WERI-Rb-1 (cell line): Measurements from ENCODE around the gene PRSS57.
"Not testable (repeated sequence)": the region's sequence is repeated elsewhere in the genome, so short reads cannot be mapped to it uniquely, and the experiment has no call there.

Source experiments
- DNase-seq: peaks from one replicate; pipeline ENCODE4 v3.0.0-alpha.2; 2020
- H3K27ac ChIP-seq: fragments of 250-450 bp; sonication (Bioruptor Pico); 2 replicates; pipeline ENCODE4 v1.5.1; 2020; ENCODE audit warnings: mild to moderate bottlenecking, moderate library complexity
- H3K27me3 ChIP-seq: fragments of 250-450 bp; sonication (Bioruptor Pico); 2 replicates; pipeline ENCODE4 v1.5.1; 2021; ENCODE audit warnings: mild to moderate bottlenecking, low read depth, moderate library complexity; ENCODE audit not compliant: insufficient read depth, severe bottlenecking
- H3K36me3 ChIP-seq: fragments of 250-450 bp; sonication (Bioruptor Pico); 2 replicates; pipeline ENCODE4 v1.5.1; 2020; ENCODE audit warnings: mild to moderate bottlenecking, moderate library complexity
- H3K4me3 ChIP-seq: 2 replicates; pipeline ENCODE4 v1.5.1; 2011; ENCODE audit warnings: low read depth, mild to moderate bottlenecking, control low read depth, low read length
- H3K9me3 ChIP-seq: fragments of 250-450 bp; sonication (Bioruptor Pico); 2 replicates; pipeline ENCODE4 v1.5.1; 2021; ENCODE audit warnings: mild to moderate bottlenecking, moderate library complexity; ENCODE audit not compliant: severe bottlenecking
- TF ChIP-seq, protein P1 (sequence below): IDR thresholded peaks from 2 replicates; pipeline ENCODE4 v1.5.1; 2011; ENCODE audit warnings: low read depth, mild to moderate bottlenecking, control low read depth, inconsistent platforms, low read length

Gene PRSS57

DNA sequence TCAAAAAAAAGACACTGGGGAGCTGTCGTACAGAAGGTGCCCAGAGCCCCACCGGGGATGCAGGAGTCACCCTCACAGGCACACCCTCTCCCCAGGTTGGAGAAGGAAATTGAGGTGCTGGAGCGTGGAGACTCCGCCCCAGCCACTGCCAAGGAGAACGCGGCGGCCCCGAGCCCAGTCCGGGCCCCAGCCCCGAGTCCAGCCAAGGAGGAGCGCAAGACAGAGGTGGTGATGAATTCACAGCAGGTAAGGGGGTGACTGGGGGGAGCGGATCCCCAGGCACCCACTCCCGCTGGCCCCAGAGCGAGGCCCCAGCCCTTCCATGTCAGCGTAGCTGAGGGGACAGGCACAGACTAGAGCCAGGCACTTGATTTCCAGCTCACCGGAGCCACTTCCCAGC is 35.7 kb upstream of the PRSS57 start:
- Histone ChIP-seq H3K4me3 (no peak overlapping the region), H3K9me3 (no peaks in the 10 kb centered on the region), H3K36me3 (peaks cover 62% of the 10 kb centered on the region), H3K27ac (no peak overlapping the region), H3K27me3 (no peaks in the 10 kb centered on the region)
- no peak for DNase-seq
- TF ChIP-seq, protein P1, sequence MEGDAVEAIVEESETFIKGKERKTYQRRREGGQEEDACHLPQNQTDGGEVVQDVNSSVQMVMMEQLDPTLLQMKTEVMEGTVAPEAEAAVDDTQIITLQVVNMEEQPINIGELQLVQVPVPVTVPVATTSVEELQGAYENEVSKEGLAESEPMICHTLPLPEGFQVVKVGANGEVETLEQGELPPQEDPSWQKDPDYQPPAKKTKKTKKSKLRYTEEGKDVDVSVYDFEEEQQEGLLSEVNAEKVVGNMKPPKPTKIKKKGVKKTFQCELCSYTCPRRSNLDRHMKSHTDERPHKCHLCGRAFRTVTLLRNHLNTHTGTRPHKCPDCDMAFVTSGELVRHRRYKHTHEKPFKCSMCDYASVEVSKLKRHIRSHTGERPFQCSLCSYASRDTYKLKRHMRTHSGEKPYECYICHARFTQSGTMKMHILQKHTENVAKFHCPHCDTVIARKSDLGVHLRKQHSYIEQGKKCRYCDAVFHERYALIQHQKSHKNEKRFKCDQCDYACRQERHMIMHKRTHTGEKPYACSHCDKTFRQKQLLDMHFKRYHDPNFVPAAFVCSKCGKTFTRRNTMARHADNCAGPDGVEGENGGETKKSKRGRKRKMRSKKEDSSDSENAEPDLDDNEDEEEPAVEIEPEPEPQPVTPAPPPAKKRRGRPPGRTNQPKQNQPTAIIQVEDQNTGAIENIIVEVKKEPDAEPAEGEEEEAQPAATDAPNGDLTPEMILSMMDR, result no peak

DNA sequence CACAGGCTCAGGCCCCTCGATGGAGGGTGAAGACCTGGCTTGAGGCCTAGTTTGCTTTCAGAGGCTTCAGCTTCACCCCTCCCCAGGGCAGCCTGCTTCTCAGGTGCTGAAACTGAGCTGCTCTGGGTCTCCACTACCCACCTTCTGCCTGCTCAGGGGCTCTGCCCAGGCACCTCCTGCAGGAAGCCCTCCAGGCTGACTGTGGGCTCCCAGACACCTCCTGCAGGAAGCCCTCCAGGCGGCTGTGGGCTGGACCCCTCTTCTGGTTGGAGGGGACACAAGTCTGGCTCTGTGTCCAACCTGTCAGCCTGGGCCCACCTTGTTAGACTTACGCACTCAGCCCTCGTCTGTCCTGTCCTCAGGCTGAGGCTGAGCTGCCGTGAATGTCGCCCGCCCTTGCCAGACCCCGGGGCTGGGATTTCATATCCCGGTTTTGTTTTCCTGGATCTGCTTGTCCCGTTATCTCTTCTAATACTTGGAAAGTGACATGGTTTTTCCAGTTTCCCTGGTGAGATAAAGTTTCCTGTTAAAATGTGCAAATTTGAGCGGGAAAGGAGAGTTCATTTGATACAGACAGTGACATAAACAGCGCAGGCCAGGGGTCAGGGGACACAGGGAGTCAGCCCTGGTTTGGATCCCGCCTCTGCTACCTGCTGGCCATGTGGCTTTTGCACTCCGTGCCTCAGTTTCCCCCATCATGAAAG is 34.9 kb upstream of the PRSS57 start:
- DNase-seq, result no peak
- Histone ChIP-seq H3K36me3 (peaks cover 67% of the 10 kb centered on the region), H3K27ac (no peak overlapping the region), H3K4me3 (no peak overlapping the region), H3K27me3 (no peaks in the 10 kb centered on the region), H3K9me3 (no peaks in the 10 kb centered on the region)
- TF ChIP-seq, protein P1, result no peak

DNA sequence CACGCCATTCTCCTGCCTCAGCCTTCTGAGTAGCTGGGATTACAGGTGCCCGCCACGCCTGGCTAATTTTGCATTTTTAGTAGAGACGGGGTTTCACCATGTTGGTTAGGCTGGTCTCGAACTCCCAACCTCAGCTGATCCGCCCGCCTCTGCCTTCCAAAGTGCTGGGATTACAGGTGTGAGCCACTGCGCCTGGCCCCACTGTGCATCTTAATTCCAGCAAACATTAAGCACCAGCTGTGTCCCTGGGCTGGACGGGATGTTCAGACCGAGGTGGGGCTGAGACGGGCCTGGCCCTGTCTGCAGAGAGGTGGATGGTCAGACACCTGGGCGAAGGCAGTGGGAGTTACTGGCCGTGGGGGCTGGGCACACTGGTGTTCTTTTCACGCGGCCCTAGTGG is 34.3 kb upstream of the PRSS57 start:
- not testable (repeated sequence) for H3K27me3 ChIP-seq, H3K4me3 ChIP-seq, H3K9me3 ChIP-seq, DNase-seq, H3K27ac ChIP-seq
- peaks cover 67% of the 10 kb centered on the region for H3K36me3 ChIP-seq

GRCh38 chr19:728011-728410 is 32.8 kb upstream of the PRSS57 start:
- TF ChIP-seq, protein P1, result no peak
- Histone ChIP-seq H3K27me3 (no peaks in the 10 kb centered on the region), H3K4me3 (no peak overlapping the region), H3K36me3 (peaks cover 57% of the 10 kb centered on the region), H3K27ac (no peak overlapping the region), H3K9me3 (no peaks in the 10 kb centered on the region)
- DNase-seq, result no peak

DNA sequence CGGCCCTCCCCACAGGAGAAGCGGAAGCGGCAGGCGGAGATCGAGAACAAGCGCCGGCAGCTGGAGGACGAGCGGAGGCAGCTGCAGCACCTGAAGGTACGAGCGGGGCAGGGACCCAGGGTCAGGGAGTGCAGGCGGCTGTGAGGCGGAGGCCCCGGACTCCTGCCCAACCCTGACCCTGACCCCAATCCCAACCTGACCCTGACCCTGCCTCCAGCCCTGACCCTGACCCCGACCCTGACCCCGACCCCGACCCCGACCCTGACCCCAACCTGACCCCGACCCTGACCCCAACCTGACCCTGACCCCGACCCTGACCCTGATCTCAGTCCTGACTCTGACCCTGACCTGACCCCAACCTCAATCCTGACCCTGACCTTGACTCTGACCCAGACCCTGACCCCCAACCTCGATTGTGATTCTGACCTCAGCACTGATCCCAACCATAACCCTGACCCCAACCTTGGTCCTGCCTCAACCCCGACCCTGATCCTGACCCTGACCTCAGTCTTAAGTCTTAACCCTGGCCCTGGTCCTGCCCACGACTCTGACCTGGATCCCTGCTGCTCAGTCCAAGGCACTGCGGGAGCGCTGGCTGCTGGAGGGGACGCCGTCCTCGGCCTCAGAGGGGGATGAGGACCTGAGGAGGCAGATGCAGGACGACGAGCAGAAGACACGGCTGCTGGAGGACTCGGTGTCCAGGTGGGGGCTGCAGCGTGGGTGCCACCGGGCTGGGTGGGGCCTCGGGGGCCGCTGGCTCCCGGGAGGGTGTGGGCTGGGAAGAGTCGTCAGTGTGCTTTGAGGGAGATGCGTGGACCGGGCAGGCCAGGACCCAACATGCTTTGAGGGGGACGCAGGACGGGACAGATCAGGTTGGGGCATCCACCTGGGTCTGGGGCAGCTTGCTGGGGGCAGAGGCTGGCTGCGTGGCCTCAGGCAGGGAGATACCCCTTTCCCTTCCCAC is 32.0 kb upstream of the PRSS57 start:
- Histone ChIP-seq H3K27me3 (no peaks in the 10 kb centered on the region), H3K36me3 (peaks cover 56% of the 10 kb centered on the region), H3K27ac (no peak overlapping the region), H3K9me3 (no peaks in the 10 kb centered on the region), H3K4me3 (no peak overlapping the region)
- DNase-seq, result no peak
- TF ChIP-seq, protein P1, result no peak

GRCh38 chr19:725461-726089 is 30.3 kb upstream of the PRSS57 start:
- peaks cover 42% of the 10 kb centered on the region for H3K36me3 ChIP-seq
- TF ChIP-seq, protein P1, result no peak
- no peak for DNase-seq
- no peaks in the 10 kb centered on the region for H3K9me3 ChIP-seq
- H3K27ac ChIP-seq, result no peak overlapping the region
- no peaks in the 10 kb centered on the region for H3K27me3 ChIP-seq
- no peak overlapping the region for H3K4me3 ChIP-seq
